Measurements from ENCODE around the gene BANK1.

The BANK1 gene

GRCh38 chr4:101843054-101843453 lies 52.5 kb downstream of the BANK1 start:
- TF ChIP-seq CTCF (IDR thresholded peaks at IDR 0.05; ENCODE audit: low read depth, low read length) = no peak
- Histone ChIP-seq H3K27me3 (ENCODE audit: insufficient read depth, low read depth, severe bottlenecking) (no peaks in the 10 kb centered on the region), H3K9me3 (ENCODE audit: severe bottlenecking) (no peaks in the 10 kb centered on the region), H3K27ac (no peak overlapping the region), H3K4me3 (ENCODE audit: low read depth, low read length) (no peak overlapping the region), H3K36me3 (no peaks in the 10 kb centered on the region)
- DNase-seq = no peak

- H3K36me3 ChIP-seq = no peaks in the 10 kb centered on the region
- no peak overlapping the region for H3K4me3 ChIP-seq (ENCODE audit: low read depth, low read length)
- DNase-seq = no peak
- no peaks in the 10 kb centered on the region for H3K27me3 ChIP-seq (ENCODE audit: insufficient read depth, low read depth, severe bottlenecking)
- H3K9me3 ChIP-seq (ENCODE audit: severe bottlenecking) = no peaks in the 10 kb centered on the region
- no peak for TF ChIP-seq CTCF (IDR thresholded peaks at IDR 0.05; ENCODE audit: low read depth, low read length)
- H3K27ac ChIP-seq = no peak overlapping the region
Measured at GRCh38 chr4:101846550-101846949, 56.0 kb downstream of the BANK1 start.

GRCh38 chr4:101850698-101851097 lies 60.2 kb downstream of the BANK1 start:
- TF ChIP-seq CTCF (IDR thresholded peaks at IDR 0.05; ENCODE audit: low read depth, low read length) = no peak
- no peaks in the 10 kb centered on the region for H3K9me3 ChIP-seq (ENCODE audit: severe bottlenecking)
- no peak overlapping the region for H3K4me3 ChIP-seq (ENCODE audit: low read depth, low read length)
- no peaks in the 10 kb centered on the region for H3K36me3 ChIP-seq
- no peak overlapping the region for H3K27ac ChIP-seq
- DNase-seq = no peak
- no peaks in the 10 kb centered on the region for H3K27me3 ChIP-seq (ENCODE audit: insufficient read depth, low read depth, severe bottlenecking)

GRCh38 chr4:101851672-101852071 lies 61.1 kb downstream of the BANK1 start:
- no peaks in the 10 kb centered on the region for H3K9me3 ChIP-seq (ENCODE audit: severe bottlenecking)
- H3K27ac ChIP-seq = no peak overlapping the region
- no peak for TF ChIP-seq CTCF (IDR thresholded peaks at IDR 0.05; ENCODE audit: low read depth, low read length)
- H3K36me3 ChIP-seq = no peaks in the 10 kb centered on the region
- no peak overlapping the region for H3K4me3 ChIP-seq (ENCODE audit: low read depth, low read length)
- no peaks in the 10 kb centered on the region for H3K27me3 ChIP-seq (ENCODE audit: insufficient read depth, low read depth, severe bottlenecking)
- DNase-seq = no peak

GRCh38 chr4:101853028-101853427 lies 62.5 kb downstream of the BANK1 start:
- Histone ChIP-seq H3K27ac (no peak overlapping the region), H3K9me3 (ENCODE audit: severe bottlenecking) (no peaks in the 10 kb centered on the region), H3K4me3 (ENCODE audit: low read depth, low read length) (no peak overlapping the region), H3K36me3 (no peaks in the 10 kb centered on the region), H3K27me3 (ENCODE audit: insufficient read depth, low read depth, severe bottlenecking) (no peaks in the 10 kb centered on the region)
- TF ChIP-seq CTCF (IDR thresholded peaks at IDR 0.05; ENCODE audit: low read depth, low read length) = no peak
- DNase-seq = no peak

GRCh38 chr4:101853691-101854090 lies 63.2 kb downstream of the BANK1 start:
- Histone ChIP-seq H3K9me3 (ENCODE audit: severe bottlenecking) (no peaks in the 10 kb centered on the region), H3K27me3 (ENCODE audit: insufficient read depth, low read depth, severe bottlenecking) (no peaks in the 10 kb centered on the region), H3K4me3 (ENCODE audit: low read depth, low read length) (no peak overlapping the region), H3K36me3 (no peaks in the 10 kb centered on the region), H3K27ac (no peak overlapping the region)
- TF ChIP-seq CTCF (IDR thresholded peaks at IDR 0.05; ENCODE audit: low read depth, low read length) = no peak
- DNase-seq = no peak

Measured in WERI-Rb-1 (cell line).